ENCODE data around the gene PDE4B.
"Not testable (repeated sequence)": the region's sequence is repeated elsewhere in the genome, so short reads cannot be mapped to it uniquely, and the experiment has no call there.

The PDE4B gene

DNA sequence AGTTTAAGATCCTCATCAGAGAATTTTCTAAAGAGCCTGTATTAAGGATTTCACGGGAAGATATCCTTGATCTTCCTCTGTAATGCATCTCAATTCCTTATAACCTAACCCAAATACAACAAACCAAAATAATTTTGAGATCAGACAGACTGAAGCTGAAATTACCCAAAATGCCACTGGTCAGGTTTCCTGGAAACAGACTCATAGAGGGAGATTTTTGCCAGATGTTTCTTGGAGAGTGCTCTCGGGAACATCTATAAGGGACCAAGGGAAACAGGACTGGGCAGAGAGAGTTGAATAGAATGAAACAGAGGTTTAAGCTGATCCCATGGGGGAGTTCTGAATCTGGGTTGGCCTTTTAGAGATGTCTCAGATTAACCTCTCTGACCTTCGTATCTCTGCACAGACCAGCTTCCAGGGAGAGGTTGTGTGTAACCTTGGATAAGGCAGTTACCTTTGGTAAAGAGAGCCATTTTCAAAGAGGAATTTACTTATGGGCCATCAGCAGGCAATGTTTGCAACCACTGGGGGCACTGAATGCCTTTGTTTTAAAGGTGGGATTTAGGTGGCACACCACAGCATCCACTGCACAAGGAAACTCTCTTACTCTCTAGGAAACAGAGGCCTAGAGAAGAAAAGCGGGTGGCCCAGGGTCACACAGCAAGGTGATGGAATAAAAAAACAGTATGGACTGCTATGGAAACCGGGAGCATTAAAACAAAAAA is 610.5 kb downstream of the PDE4B start:
- DNase-seq = no peak

DNA sequence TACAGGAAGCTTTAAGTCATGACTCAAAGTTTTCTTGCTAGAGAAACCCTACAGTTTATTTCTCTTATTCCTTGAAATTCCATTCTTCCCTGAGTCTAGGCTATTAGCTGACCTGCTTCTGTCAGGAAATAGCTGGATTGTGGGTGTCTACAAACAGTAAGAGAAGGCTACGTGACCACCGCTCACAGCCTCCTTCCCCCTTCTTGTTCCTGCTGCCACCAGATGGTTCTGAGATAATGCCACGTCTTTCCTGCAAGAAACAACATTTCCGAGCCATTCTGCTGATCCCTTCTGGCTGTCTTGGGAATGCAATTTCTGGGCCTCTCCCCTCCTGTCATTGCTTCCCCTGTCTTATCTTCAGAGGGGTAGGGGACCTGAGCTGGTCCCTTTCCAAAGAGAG is 612.4 kb downstream of the PDE4B start:
- no peak for DNase-seq

- DNase-seq = not testable (repeated sequence)
These were observed 618.8 kb downstream of the PDE4B start for GRCh38 chr1:66411449-66411848.

GRCh38 chr1:66412704-66413103 is 620.0 kb downstream of the PDE4B start:
- no peak for DNase-seq

DNA sequence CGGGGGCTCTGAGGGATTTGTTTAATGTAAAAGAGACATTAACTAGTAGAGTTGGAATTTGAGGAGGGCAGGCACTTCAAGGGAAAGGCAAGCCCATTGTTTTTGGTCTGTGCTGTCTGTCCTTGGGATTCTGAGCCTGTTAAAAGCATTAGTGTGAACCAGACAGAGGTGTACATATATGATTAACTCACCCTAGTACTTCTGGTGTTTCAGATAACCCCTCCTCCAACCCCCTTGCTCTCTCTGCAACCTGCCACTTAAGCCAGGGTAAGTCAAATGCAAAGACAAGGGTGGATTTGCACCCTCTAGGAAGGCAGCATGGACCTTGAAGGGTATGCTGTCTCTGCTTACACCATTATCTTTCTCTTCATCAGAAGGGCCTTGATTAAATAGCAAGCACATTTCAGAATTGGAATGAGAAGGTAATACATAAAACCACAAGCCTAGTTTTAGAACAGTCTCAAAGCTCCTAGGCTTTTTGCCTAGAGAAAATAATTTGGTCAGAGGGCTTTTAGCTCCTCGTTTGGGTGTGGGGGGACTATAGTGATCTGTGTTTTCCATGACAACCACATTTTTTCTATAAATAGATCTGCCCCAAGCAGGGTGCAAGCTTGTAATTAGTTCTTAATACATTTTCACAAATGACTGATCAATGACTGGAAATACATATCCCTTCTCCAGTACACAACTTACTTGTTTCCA is 620.6 kb downstream of the PDE4B start:
- DNase-seq = no peak

- no peak for DNase-seq
These were observed 621.1 kb downstream of the PDE4B start for GRCh38 chr1:66413838-66414175.

DNA sequence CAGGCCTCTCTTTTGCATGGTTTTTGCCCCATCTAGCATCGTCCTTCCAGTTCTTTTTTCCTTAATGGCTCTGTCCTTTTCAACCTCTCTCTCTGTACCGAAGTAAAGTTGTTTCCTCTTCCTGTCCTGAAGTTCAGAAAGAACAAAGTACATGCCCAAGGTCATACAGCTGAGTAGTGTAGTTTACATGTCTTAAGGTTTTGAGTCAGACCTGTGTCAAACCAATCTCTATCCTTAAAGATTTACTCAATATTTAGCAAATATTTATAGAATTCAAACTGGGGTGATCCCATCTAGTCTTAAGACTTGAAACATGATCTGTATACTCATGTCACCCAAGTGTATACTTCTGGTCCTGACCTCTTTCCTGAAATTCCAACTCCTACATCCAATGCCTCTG is 622.6 kb downstream of the PDE4B start:
- DNase-seq = no peak

GRCh38 chr1:66415866-66416265 is 623.2 kb downstream of the PDE4B start:
- DNase-seq = no peak

- DNase-seq = no peak
These were observed 623.6 kb downstream of the PDE4B start for GRCh38 chr1:66416295-66416694.

- no peak for DNase-seq
These were observed 625.3 kb downstream of the PDE4B start for GRCh38 chr1:66418021-66418420.

GRCh38 chr1:66420171-66420570 is 627.5 kb downstream of the PDE4B start:
- not testable (repeated sequence) for DNase-seq

GRCh38 chr1:66420906-66421305 is 628.2 kb downstream of the PDE4B start:
- not testable (repeated sequence) for DNase-seq

DNA sequence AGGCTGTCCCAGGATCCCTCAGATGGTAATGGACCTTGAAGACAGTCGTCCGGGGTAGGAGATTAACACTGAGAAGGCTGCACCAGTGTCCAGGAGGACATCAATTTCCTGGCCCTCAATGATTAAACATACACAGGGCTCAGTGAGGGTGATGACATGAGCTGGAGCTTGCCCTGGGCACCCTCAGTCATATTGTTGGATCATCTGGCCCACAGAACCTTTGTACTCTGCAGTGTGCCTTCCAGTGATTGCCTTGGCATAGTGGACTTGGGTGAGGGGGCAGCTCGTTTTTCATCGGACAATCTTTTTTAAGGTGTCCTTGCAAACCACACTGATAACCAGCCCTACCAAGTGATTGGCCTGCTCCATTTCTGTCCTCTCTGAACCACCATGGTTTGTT is 630.1 kb downstream of the PDE4B start:
- no peak for DNase-seq
